Cerebellar cortex (tissue), 1 donor: ENCODE data around the gene FBXL2.
"Not testable (repeated sequence)": the region's sequence is repeated elsewhere in the genome, so short reads cannot be mapped to it uniquely, and the experiment has no call there.

Source experiments
- DNase-seq: peaks from one replicate; pipeline ENCODE4 v3.0.0-alpha.2; 2015; ENCODE audit warnings: low spot score

The FBXL2 gene

GRCh38 chr3:33315826-33316225 is 38.6 kb downstream of the FBXL2 start:
- no peak for DNase-seq

DNA sequence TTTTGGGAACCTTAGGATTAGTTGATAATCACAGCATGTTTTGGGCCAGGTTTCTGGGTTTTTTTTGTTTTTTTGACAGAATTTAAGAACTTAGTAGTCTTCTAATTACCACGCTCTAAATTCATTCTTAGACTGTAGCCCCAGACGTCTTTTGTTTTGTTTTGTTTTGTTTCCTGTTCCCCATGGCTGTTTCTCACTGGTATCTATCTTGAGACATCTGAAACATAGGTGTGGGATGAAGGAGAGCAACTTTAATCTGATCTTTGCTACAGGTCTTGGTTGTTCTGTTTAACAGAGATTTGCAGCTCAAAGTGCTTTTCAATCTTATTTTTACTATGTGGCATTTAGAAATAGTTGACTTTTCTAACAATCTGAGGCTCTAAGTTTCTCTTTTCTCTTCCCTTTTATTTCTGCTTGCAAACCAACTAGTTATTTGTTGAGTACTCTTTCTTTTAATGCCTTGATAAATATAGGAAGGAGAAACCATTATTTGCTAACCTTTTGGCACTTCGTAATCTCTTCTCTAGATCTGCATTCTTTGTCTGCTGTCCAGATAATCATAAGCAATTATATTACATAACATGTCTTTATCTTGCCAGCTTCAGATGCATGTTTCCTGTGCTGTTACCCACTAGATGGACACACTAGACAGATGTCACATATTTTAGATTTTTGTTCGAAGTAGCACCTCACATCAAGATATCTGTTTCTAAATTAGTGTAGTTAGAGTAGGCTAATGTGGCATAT is 40.9 kb downstream of the FBXL2 start:
- DNase-seq = no peak

DNA sequence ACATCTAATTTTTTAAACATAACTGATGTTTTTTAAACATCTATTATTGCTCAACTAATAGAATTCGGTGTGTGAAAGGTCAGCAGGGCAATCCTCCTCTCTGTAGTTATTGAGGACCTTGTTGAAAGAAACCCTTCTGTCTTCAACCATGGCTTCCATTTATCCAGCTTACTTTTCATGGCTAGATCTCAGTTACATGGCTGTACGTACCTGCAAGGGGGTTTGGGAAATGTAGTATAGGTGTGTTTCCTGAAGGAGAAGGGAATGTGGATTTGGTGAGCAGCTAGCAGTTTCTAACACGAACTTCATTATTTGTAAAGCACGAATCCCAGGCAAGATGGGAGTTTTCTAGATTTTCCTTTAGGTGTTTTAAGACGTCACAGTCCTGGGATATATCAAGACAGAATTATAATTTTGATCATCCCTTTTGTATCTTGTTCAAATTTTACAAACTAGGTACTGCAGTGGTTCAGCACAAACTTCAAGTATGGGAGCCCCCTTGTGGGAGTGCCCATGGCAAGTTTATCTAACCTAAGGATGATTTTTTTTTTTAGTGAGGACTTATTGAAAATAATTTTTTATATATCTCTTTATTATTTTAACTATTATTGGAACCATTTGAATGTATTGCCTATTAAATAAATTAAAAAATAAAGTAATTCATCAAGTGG is 41.6 kb downstream of the FBXL2 start:
- DNase-seq = no peak

GRCh38 chr3:33322412-33322811 is 45.2 kb downstream of the FBXL2 start:
- no peak for DNase-seq

DNA sequence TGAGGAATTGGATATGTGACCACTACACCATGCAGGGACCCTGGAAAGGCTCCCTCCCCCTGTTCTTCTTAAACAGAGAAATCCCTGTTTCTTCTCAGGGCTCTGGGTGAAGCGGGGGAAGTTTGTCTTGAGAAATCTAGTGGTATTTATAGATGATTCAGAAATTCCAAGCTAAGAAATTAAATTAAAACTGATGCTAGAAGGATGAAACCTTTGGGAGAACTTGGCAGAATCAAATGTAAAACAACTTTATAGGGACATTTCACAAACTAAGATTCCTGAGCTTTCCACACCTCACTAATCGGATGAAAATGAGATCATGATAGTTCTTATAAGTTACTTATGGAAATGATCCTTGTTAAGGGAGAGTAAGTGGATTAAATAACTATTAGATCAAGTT is 54.2 kb downstream of the FBXL2 start:
- no peak for DNase-seq

DNA sequence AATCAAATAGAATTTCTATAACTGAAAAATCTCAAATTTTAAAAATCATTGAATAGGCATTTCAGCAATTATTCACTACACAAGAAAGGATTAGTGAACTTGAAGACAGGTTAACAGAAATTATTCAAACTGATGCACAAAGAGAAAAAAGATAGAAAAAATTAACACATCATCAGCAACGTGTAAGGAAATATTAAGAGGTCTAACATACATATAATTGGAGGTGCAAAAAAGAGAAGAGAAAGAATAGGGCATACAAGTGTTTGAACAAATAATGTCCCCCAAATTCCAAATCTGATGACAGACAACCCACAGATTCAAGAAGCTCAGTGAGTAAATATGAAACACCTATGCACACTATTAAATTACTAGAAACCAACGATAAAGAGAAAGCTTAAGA is 57.1 kb downstream of the FBXL2 start:
- DNase-seq = no peak

DNA sequence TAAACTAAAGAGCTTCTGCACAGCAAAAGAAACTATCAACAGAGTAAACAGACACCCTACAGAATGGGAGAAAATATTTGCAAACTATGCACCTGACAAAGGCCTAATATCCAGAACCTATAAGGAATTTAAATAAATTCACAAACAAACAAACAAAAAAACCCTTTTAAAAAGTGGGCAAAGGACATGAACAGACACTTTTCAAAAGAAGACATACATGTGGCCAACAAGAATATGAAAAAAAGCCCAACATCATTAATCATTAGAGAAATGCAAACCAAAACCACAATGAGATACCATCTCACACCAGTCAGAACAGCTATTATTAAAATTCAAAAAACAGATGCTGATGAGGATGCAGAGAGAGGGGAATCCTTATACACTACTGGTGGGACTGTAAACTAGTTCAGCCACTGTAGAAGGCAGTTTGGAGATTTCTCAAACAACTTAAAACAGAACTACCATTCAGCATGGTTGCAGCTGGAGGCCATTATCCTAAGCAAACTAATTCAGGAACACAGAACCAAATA is 61.8 kb downstream of the FBXL2 start:
- not testable (repeated sequence) for DNase-seq

DNA sequence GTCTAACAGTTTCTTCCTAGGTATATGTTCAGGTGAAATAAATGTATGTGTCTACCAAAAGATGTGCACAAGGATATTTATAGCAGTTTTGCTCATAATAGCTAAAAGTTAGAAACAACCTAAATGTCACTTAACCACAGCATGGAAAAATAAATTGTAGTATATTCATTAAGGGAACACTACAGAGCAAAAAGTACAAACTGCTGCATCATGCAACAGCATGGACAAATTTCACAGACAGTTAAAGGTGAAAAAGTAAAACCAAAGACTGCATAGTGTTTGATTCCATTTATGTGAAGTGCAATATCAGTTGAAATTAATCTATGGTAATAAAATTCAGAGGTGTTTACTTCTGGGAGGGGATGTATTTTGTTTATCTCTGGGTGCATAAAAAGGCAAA is 62.5 kb downstream of the FBXL2 start:
- no peak for DNase-seq

DNA sequence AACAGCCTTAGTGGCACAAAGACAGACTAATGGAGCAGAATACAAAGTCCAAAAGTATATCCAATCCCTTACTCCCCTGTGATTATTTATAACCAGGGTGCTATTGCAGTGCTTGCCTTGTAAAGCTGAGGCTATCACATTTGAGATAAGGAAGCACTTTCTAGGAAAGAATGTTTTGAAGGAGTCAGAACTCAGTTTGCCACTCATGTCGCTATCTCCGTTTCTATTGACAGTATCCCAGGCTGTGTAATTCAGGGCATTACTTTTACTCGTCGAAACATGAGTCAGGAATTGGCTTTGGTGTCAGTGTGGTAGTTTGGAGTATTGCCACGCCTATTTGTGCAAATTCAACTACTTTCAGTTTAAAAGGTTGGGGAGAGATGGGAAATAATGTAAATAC is 78.4 kb downstream of the FBXL2 start:
- no peak for DNase-seq

- DNase-seq = peak; percentile 63
Observed at GRCh38 chr3:33358172-33358781, 81.0 kb downstream of the FBXL2 start.

DNA sequence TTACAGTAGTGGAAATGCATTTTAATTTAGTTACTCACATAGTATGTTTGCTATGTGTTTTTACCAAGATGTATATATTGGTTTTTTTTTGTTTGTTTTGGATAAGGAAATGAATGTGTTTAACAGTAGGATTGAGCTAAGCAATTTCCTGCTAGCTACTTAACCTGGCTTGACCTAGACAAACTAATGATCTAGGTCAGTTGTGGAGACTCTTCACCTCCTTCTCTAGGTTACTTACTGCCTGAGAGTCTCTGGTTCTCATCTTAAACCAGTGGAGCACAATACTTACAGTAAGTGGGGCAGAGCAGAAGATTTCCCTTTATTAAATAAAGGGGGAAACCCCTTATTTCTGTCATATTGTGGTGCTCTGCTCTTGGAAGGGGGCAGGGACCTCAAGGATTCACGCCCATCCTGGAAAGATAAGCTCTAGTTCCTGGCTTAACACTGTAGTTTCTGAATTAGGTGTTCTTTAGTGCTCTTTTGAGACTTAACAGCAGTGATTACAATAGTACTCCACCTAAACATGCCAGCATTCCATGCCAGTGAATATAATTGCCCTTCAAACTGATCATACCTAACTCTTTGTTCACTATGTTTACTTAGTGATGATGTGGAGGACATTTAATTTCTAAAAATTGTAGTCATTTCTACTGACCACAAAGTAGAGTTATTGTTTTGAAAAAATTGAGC is 83.0 kb downstream of the FBXL2 start:
- DNase-seq = no peak

DNA sequence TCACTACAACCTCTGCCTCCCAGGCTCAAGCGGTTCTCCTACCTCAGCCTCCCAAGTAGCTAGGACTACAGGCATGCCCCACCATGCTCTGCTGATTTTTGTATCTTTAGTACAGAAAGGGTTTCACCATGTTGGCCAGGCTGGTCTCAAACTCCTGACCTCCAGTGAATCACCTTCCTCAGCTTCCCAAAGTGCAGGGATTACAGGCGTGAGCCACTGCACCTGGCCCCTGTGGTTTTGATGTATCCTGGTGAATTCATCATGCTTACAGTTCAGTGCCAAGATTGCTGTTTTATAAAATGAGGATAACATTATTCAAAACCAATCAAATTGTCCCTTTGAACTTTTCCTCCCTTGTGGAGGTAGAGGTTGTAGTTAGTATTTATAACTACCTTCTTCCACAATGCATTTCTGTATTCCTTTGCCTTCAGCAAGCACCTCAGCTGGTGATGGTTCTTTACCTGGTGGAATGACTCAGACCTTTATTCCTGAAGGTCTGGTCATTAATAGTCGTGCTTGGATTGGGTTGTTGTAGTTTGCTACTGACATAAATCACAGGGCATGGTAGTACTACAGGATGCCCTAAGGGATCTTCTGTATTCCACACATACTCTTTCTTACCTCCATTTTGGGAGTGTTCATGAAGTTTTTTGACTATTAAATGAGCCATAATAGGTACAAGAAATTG is 86.0 kb downstream of the FBXL2 start:
- DNase-seq = no peak

GRCh38 chr3:33364060-33364459 is 86.8 kb downstream of the FBXL2 start:
- no peak for DNase-seq

DNA sequence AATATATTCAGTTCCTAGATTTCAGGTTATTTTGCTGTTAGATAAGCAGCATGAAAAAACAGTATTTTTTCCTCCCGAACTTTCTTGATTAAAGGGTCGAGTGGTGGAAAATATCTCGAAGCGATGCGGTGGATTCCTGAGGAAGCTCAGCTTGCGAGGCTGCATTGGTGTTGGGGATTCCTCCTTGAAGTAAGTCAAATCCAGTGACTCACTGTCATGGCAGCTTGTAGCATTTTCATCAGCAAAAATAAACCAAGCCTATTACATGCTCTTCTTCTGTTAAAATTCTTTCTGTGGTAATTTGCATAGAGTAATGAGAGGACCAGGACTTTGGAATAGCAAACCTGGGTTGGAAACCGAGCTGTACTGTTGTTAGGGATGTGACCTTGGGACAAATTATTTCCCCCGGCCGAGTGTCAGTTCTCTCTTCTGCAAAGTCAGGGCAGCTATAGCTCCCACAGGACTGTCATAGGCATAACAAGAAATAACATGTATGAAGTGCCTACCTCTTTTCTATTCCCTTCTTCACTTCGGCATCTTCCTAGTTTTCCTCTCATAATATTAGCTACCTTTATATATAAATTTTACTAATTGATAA is 87.4 kb downstream of the FBXL2 start:
- no peak for DNase-seq

- peak; percentile 74 for DNase-seq
Observed at GRCh38 chr3:33372218-33373081, 95.2 kb downstream of the FBXL2 start.

GRCh38 chr3:33373082-33373437 is 95.8 kb downstream of the FBXL2 start:
- no peak for DNase-seq

- DNase-seq = no peak
Observed at GRCh38 chr3:33377489-33377888, 100.2 kb downstream of the FBXL2 start.

- no peak for DNase-seq
Observed at GRCh38 chr3:33377931-33378330, 100.7 kb downstream of the FBXL2 start.

- no peak for DNase-seq
Observed at GRCh38 chr3:33380653-33381052, 103.4 kb downstream of the FBXL2 start.

- DNase-seq = no peak
Observed at GRCh38 chr3:33383951-33384350, 106.7 kb downstream of the FBXL2 start.

- no peak for DNase-seq
Observed at GRCh38 chr3:33385423-33385822, 108.2 kb downstream of the FBXL2 start.
